HS-5 (cell line): ENCODE data around the gene CTDSP2.
"Not testable (repeated sequence)": the region's sequence is repeated elsewhere in the genome, so short reads cannot be mapped to it uniquely, and the experiment has no call there.

Source experiments
- DNase-seq: peaks from one replicate; pipeline ENCODE4 v3.0.0-alpha.2; 2012; ENCODE audit warnings: low read depth

Gene CTDSP2, protein sequence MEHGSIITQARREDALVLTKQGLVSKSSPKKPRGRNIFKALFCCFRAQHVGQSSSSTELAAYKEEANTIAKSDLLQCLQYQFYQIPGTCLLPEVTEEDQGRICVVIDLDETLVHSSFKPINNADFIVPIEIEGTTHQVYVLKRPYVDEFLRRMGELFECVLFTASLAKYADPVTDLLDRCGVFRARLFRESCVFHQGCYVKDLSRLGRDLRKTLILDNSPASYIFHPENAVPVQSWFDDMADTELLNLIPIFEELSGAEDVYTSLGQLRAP

GRCh38 chr12:57846577-57847319 is at the start of gene CTDSP2:
Gene CTDSP2 (minus strand): TSS chr12:57846729. CDS start chr12:57846435, 294 bp downstream.
- peak; percentile 88 for DNase-seq

DNA sequence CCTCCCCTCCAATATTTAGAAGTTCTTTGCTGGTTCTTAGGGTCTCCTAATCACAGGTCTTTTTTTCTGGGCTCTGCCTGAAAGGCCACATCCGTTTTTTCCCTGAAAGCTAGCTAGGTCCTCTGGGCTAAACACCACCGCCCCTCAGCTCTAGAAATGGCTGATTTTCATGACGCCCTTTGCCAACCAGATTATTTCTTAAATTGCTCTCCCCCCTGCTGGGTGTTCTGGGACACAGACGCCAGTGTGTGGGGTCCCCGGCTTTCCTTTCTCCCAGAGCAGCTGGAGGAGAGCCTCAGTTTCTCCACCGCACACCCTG is 49.5 kb upstream of the CTDSP2 start:
- no peak for DNase-seq

DNA sequence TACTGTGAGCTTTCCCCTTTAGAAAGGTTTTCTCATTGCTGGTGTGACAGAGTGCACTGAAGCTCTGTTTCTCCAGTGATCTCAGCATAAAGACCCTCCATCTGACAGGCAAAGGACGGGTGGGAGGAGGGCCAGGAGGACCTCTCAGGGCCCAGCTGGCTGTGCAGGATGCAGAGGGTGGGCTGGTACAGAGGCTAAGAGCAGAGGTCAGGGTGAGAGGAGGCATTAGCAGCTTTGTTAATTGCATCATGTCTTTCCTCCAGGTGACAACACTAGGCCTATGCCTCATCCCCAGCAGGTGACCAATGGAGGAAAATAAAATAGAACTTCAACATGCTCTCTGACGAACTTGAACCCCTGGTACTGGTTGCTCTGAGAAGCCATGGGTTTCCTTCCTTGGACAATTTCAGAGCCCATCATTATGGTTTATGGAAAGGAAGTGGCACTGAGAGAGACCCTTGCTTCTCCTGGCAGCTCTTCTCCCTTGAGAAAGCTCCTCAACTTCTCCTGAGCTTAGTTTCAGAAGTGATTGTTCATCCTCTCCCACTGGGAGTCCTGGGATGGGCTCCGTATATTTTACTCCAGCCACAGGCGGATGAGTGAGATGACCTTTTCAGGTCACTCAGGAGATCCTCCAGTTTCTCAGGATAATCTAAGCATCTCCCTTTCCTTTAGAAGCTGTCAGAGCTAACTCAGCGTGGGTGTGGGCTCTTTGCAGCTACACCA is 49.0 kb upstream of the CTDSP2 start:
- DNase-seq = no peak

DNA sequence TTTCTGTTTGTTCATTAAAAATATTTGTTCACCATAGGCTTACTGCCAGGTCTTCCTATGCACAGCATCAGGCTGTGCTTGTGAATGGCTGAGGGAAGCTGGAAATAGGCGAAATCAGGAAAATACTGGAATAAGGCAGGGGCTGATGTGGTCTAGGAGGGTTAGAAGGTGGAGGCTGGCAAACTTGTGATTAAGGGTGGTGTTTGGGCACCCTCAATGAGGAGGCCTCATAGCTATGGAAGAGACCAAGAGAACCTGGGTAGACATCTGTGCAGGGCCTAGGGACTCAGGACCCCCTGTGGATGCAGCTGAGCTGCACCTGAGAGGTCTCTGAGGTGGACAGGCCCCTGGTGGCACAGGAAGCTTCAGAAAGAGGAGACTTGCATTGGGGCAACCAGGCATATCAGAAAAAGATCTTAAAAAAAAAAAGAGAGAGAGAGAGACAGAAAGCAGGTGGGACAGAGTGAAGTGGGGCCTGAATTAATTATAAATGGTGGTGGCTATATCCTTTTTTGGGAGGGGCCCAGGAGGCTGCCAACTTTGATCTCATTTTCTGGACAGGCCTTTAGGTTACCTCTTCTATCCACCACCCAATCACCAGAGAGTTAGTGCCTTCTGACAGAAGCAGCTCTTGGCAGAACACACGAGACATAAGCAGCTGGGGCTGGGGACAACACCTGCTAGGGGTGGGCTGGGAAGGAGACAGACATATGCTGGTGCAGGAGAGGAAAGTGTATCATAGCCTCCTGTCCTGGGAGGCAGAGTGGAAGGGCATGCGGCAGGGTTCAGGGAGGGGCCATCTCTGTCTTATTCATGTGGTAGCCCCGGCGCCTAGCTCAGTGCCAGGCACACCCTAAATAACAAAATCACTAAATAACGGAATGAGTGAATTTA is 48.1 kb upstream of the CTDSP2 start:
- no peak for DNase-seq

DNA sequence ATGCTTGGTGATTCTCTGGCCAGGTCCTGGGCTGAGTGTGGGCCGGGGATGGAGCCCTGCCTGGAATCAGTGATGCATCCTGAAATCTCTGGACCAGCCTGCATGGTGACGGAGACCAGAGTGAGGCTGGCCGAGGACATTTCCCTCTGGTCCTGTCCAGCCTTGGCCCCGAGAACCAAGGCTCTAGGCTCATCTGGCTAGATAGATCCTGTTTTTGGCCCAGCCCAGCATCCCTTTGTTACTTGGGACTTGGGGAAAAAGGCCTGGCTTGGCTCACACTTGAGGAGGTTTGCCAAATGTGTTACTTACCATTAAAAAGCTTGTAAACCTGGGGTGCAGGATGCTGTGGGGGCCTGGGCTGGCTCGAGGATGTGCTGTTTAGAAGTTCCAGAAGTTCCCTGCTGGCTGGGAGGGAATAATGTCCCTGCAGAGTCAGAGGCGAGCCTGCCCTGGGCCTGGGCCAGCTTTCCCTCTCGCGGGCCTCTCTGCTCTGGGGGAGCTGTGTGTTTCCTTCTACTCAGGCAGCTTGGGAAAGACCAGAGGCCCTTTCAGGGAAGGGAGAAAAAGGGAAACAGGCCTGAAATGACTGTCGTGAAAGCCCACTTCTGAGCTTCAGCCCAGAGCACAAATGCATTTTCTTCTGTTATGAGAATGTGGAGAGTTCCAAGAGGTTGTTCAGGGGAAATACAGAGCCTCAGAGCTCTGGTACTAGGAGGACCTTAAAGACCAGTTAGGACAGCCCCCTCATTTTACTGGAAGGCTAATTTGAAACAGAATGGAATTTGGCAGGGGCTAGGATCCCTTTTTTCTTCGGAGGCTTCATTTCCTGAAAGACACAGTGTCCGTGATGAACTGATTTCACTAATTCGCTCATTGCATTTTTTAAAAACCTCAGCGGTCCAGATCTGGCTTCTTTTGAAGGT is 47.2 kb upstream of the CTDSP2 start:
- peak; percentile 71 for DNase-seq

DNA sequence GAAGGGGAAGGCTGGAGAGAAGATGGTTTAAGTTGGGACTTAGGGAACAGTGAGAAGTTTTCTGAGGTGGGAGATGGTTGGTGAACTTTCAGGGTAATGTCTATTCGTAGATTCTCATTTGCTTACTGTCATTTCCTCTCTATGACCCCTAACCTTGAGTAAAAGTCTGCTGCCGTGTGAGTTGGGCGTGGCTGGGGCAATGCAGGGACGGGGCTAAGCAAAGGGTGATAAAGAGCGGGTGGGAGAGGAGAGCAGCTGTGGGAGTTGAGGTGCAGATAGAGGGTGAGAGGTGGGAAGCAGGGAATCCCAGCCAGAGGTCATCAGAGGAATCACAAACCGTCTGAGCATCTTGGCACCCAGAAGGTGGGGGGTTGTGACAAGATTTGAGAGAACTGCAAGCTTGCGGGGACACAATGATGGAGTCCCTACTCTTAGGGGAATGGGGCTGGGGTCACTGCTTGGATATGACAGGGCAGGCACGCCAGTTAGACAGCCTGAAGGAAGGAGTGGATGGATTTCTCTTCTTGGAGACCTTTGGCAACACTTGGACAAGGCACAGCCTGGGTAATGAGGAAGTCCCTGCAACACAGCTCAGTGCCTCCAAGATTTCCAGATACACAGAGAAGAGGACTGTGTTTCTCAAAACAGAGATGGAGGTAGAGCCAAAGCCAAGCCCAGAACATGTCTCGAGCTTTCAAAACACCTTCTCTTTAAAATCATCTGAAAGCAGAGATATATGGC is 45.9 kb upstream of the CTDSP2 start:
- DNase-seq = no peak

DNA sequence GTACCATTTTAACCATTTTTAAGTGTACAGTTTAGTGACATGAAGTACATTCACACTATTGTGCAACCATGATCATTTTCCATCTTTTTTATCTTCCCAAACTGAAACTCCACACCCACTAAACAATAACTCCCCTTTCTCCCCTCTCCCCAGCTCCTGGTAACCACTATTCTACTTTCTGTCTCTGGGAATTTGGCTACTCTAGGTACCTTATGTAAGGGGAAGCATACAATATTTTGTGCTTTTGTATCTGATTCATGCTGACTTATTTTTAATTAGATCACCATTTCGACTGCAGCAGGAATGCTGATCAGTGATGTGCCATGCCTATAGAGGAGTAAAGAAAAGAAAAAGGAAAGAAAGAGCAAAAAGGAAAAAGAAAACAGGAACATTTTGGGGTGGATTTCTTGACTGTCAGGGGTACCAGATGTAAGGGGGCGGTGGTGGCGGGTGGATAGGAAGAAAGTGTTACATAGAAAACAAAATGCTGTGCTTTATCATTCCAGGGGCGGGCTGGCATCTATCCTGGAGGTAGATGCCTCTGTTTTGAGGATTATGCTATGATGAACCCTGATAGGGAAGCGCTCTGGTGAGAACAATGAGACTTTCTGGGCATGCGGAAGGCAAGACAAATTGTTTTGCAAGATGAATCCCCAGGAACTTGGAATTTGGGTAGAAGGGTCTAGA is 45.2 kb upstream of the CTDSP2 start:
- no peak for DNase-seq

DNA sequence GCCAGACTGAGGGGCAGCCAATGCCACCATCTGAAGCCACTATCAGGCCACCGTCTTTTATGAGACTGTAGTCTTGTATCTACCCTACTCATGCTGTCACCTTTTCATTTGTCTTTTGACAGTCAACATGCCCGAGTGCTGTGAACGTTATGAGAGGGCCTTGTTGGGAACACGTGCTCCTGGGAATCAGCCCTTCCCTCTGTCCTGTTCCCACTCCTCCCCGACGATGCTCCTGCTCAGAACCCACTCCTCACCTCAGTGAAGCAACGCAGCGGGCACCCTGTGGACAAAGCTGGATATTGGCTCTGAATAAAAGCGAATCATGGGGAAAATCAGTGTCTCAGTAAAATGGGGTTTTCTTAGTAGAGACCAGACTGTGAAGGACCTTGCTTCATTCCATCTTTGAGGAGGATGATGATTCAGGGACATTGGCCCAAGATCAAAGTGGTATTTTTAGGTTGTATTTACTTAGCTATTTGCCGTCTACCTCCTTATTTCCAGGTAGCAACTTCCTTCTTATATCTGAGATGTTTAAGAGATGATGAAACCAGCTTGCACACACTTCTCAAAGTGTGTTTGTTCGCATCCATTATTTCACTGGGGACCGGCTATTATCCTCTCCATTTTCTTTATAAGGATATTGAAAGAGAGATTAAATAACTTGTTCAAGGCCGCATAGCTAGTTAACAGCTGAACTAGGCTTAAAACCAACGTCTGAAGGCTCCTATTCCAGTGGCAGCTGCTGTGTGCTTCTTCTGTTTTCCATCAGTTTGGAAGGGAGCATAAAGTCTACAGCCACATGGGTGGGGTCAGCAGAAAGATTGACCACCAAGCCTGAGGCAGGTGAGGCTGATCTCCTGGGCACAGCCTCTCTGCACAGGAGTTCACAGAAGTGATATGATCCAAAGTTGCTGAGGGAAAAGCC is 43.9 kb upstream of the CTDSP2 start:
- no peak for DNase-seq

GRCh38 chr12:57889500-57889989 is 43.0 kb upstream of the CTDSP2 start:
- DNase-seq = no peak

DNA sequence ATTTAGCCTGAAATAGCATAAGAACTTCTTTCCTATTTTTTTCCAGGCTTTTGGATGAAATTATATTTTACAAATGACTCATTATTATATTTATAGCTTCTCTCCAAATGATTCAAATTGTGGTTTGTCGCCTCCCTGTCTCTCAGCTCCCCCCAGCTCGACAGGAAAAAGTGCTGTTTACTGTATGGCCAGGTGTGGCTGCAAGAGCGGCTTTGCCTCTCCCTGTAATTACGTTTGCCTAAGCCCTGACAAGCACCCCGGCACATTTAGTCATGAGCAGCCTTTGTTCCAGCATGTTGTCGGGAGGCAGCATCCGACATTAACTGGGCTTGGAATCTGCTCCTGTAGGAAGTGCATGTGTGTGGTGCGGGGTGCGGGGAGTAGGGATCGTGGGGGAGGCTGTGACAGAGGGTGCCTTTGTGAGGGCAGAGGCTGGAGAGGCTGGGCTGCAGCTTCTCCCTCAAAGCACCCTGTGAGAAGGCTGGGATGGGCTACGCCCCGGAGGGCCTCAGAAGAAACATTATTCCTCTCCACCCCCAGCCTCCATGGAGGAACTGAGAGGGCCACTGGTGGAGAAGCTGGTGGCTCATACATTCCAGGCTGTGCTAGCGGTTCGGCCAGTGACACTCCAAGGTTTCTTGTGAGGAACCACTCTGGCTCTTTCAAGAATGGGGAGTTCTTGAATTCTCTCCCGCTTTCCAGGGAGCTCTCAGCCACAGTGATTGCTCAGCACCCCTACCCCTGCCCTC is 42.1 kb upstream of the CTDSP2 start:
- no peak for DNase-seq

GRCh38 chr12:57887631-57888408 is 41.3 kb upstream of the CTDSP2 start:
- no peak for DNase-seq

DNA sequence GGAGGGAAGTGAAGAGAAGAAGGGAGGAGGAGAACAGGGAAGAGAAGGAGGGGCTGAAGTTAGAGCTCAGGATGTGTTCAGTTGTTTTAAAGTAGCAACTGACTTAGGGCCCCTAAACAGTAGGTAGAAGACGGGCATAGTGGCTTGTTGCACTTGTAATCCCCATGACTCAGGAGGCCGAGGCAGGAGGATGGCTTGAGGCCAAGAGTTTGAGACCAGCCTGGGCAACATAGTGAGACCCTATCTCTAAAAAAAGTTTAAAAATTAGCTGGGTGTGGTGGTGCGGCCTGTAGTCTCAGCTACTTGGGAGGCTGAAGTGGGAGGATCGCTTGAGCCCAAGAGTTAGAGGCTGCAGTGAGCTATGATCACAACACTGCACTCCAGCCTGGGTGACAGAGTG is 40.4 kb upstream of the CTDSP2 start:
- DNase-seq = not testable (repeated sequence)

GRCh38 chr12:57886542-57886941 is 40.0 kb upstream of the CTDSP2 start:
- no peak for DNase-seq

DNA sequence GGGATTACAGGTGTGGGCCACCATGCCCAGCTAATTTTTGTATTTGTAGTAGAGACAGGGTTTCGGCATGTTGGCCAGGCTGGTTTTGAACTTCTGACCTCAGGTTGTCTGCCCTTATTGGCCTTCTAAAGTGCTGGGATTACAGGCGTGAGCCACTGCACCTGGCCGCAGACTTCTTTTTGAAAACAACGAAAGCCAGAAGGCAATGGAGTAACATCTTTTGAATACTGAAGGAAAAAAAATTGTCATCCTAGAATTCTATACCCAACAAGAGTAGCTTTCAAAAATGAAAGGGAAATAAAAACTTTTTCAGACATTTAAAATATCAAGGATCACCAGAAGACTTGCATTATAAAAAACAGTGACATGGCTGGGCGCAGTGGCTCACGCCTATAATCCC is 38.7 kb upstream of the CTDSP2 start:
- no peak for DNase-seq

DNA sequence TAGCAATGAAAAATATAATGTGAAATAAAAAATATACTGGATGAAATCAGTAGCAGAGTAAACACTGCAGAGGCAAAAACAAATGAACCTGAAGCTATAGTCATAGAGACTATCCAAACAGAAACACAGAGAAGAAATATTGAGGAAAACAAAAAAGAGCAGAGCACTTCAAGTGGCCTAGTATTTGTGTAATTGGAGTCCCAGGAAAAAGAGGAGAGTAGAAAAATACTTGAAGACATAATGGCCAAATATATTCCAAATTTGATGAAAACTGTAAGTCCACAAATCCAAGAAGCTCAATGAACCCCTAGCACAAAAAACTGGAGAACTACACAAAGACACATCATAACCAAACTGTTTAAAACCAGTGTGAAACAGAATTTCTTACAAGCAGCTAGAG is 37.2 kb upstream of the CTDSP2 start:
- no peak for DNase-seq

GRCh38 chr12:57883057-57883456 is 36.5 kb upstream of the CTDSP2 start:
- DNase-seq = no peak

DNA sequence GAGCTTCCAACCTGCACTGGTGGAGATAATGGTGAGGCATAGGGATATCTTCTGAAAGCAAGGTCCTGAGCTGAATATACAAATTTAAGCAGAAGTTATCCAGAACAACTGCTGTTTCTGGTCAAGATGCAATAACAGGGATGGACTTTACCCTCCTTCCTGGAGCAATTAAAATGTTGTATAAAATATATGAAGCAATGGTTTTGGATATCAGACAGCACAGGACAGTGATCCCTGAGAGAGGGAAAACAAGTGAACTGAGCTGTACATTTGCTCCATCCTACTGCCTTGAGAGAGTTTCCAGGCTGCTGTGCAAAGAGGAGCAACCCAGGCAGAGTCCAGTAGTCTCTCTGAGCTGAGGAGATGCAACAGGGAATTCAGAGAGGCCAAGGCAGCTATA is 36.0 kb upstream of the CTDSP2 start:
- DNase-seq = no peak
